Neural cell (in vitro differentiated cells): ENCODE results near the gene MBD3. TPM values are rescaled to one million over a fixed set of nuclear protein-coding genes. Genes with fewer than 3 reads are reported as not detected.

Experiments used
- H2AFZ ChIP-seq: fragments of 200-600, 300-800 bp; sonication (generic), shearing (Covaris generic); 2 replicates; pipeline ENCODE4 v1.6.0; 2014; ENCODE audit warnings: low read depth, mild to moderate bottlenecking, antibody characterized with exemption, low read length, moderate library complexity
- H3F3A ChIP-seq: fragments of 200-600 bp; shearing (Covaris generic); 2 replicates; pipeline ENCODE4 v1.6.1; 2016; ENCODE audit warnings: mild to moderate bottlenecking, moderate library complexity, mixed read lengths, antibody characterized with exemption, low read length; ENCODE audit not compliant: insufficient read depth, poor library complexity, severe bottlenecking
- H3K27ac ChIP-seq: fragments of 200-600, 300-800 bp; sonication (generic), shearing (Covaris generic); 2 replicates; pipeline ENCODE4 v1.5.1; 2014; ENCODE audit warnings: mild to moderate bottlenecking, low read length, moderate library complexity
- H3K27me3 ChIP-seq: fragments of 300-800, 200-600 bp; sonication (generic), shearing (Covaris generic); 2 replicates; pipeline ENCODE4 v1.6.0; 2014; ENCODE audit warnings: mild to moderate bottlenecking, low read depth, low read length, moderate library complexity; ENCODE audit not compliant: insufficient read depth
- H3K36me3 ChIP-seq: fragments of 300-800, 200-600 bp; sonication (generic), shearing (Covaris generic); 2 replicates; pipeline ENCODE4 v1.5.1; 2014; ENCODE audit warnings: mild to moderate bottlenecking, antibody characterized with exemption, low read length, moderate library complexity; ENCODE audit not compliant: insufficient read depth
- H3K4me2 ChIP-seq: fragments of 300-800, 200-600 bp; sonication (generic), shearing (Covaris generic); 2 replicates; pipeline ENCODE4 v1.6.0; 2014; ENCODE audit warnings: mild to moderate bottlenecking, low read length
- H3K4me3 ChIP-seq: fragments of 300-800, 200-600 bp; sonication (generic), shearing (Covaris generic); 2 replicates; pipeline ENCODE4 v1.5.1; 2014; ENCODE audit warnings: mild to moderate bottlenecking, low read length, moderate library complexity
- H3K79me2 ChIP-seq: fragments of 200-600 bp; shearing (Covaris generic); replicated peaks from 2 replicates; pipeline ENCODE4 v1.6.0; 2014; ENCODE audit warnings: mild to moderate bottlenecking, low read length, moderate library complexity; ENCODE audit not compliant: insufficient read depth
- H3K9ac ChIP-seq: fragments of 300-800, 200-600 bp; sonication (generic), shearing (Covaris generic); 2 replicates; pipeline ENCODE4 v1.6.1; 2016; ENCODE audit warnings: mild to moderate bottlenecking, low read length, mixed read lengths
- H3K9me2 ChIP-seq: fragments of 200-600 bp; shearing (Covaris generic); 2 replicates; pipeline ENCODE4 v1.6.1; 2016; ENCODE audit warnings: mild to moderate bottlenecking, low read length, mixed read lengths; ENCODE audit not compliant: insufficient read depth
- H3K9me3 ChIP-seq: fragments of 200-600, 300-800 bp; sonication (generic), shearing (Covaris generic); 2 replicates; pipeline ENCODE4 v1.6.1; 2016; ENCODE audit warnings: mild to moderate bottlenecking, mixed run types, low read length, moderate library complexity, mixed read lengths
- H4K20me1 ChIP-seq: fragments of 200-600 bp; shearing (Covaris generic); 2 replicates; pipeline ENCODE4 v1.6.1; 2016; ENCODE audit warnings: mild to moderate bottlenecking, mixed run types; ENCODE audit not compliant: insufficient read depth
- CTCF ChIP-seq: fragments of 450-650 bp; IDR thresholded peaks from 2 replicates; pipeline ENCODE4 v1.5.1; 2014; ENCODE audit warnings: antibody characterized with exemption, mild to moderate bottlenecking, moderate library complexity; ENCODE audit not compliant: poor library complexity, severe bottlenecking
- EP300 ChIP-seq: fragments of 450-650 bp; conservative IDR thresholded peaks from 2 replicates; pipeline ENCODE4 v1.6.1; 2014; ENCODE audit warnings: antibody characterized with exemption, mild to moderate bottlenecking, moderate library complexity; ENCODE audit not compliant: poor library complexity, severe bottlenecking
- EZH2 ChIP-seq: fragments of 200-600, 300-800 bp; shearing (Covaris generic), sonication (generic); IDR thresholded peaks from 2 replicates; pipeline ENCODE4 v1.6.1; 2014; ENCODE audit warnings: antibody characterized with exemption, low read length, borderline replicate concordance, mild to moderate bottlenecking; ENCODE audit not compliant: insufficient read depth, poor library complexity, severe bottlenecking
- MXI1 ChIP-seq: fragments of 450-650 bp; conservative IDR thresholded peaks from 2 replicates; pipeline ENCODE4 v1.6.1; 2014; ENCODE audit warnings: antibody characterized with exemption, mild to moderate bottlenecking; ENCODE audit not compliant: poor library complexity, severe bottlenecking
- POLR2AphosphoS5 ChIP-seq: IDR thresholded peaks from 2 replicates; pipeline ENCODE4 v1.6.1; 2012
- RAD21 ChIP-seq: fragments of 450-650 bp; conservative IDR thresholded peaks from 2 replicates; pipeline ENCODE4 v1.6.1; 2014; ENCODE audit warnings: antibody characterized with exemption, mild to moderate bottlenecking, moderate library complexity
- REST ChIP-seq: IDR thresholded peaks from 2 replicates; pipeline ENCODE4 v1.6.1; 2012; ENCODE audit warnings: borderline replicate concordance
- SMC3 ChIP-seq: fragments of 450-650 bp; conservative IDR thresholded peaks from 2 replicates; pipeline ENCODE4 v1.6.1; 2014; ENCODE audit warnings: antibody characterized with exemption, mild to moderate bottlenecking, moderate library complexity; ENCODE audit not compliant: poor library complexity
- polyA plus RNA-seq: library from polyadenylated mRNA; depleted of rRNA; stranded (reverse); fragments of >200 nt; gene quantifications from 2 replicates; pipeline ENCODE4 v1.2.3, GENCODE V29; 2014

The MBD3 gene
- polyA plus RNA-seq, 1 donor from 2014 or later: 80.1 TPM

GRCh38 chr19:1526979-1527649, 65.6 kb downstream of the MBD3 start:
- Histone ChIP-seq H3K36me3 (no peaks in the 10 kb centered on the region), H2AFZ (no peak overlapping the region), H3K27me3 (peaks cover 24% of the 10 kb centered on the region), H3K9me3 (no peaks in the 10 kb centered on the region), H3K9ac (no peak overlapping the region), H3K79me2 (no peaks in the 10 kb centered on the region), H4K20me1 (no peaks in the 10 kb centered on the region), H3K27ac (no peak overlapping the region), H3F3A (no peaks in the 10 kb centered on the region), H3K4me2 (no peak overlapping the region), H3K9me2 (no peaks in the 10 kb centered on the region), H3K4me3 (no peak overlapping the region)
- no peak for TF ChIP-seq REST
- no peak for TF ChIP-seq EP300
- TF ChIP-seq RAD21: no peak
- TF ChIP-seq SMC3: no peak
- no peak for TF ChIP-seq CTCF
- no peak for TF ChIP-seq POLR2AphosphoS5
- no peak for TF ChIP-seq EZH2

- H4K20me1 ChIP-seq: no peaks in the 10 kb centered on the region
- H2AFZ ChIP-seq: no peak overlapping the region
- peaks cover 24% of the 10 kb centered on the region for H3K27me3 ChIP-seq
- H3F3A ChIP-seq: no peaks in the 10 kb centered on the region
- TF ChIP-seq POLR2AphosphoS5: no peak
- TF ChIP-seq EP300: no peak
- no peak for TF ChIP-seq CTCF
- no peak for TF ChIP-seq MXI1
- no peaks in the 10 kb centered on the region for H3K36me3 ChIP-seq
- no peak overlapping the region for H3K27ac ChIP-seq
- H3K9me2 ChIP-seq: no peaks in the 10 kb centered on the region
- H3K9me3 ChIP-seq: no peaks in the 10 kb centered on the region
- no peaks in the 10 kb centered on the region for H3K79me2 ChIP-seq
- H3K4me3 ChIP-seq: no peak overlapping the region
- H3K4me2 ChIP-seq: no peak overlapping the region
- H3K9ac ChIP-seq: no peak overlapping the region
These were observed 66.4 kb downstream of the MBD3 start for GRCh38 chr19:1526066-1526778.
